Spleen (tissue), 13 donors: ENCODE data around the gene GJB6. TPM values are rescaled to one million over a fixed set of nuclear protein-coding genes. Genes with fewer than 3 reads are reported as not detected.
"Not testable (repeated sequence)": the region's sequence is repeated elsewhere in the genome, so short reads cannot be mapped to it uniquely, and the experiment has no call there.

ENCODE experiments used
- DNase-seq: peaks from one replicate; pipeline ENCODE4 v3.0.0-alpha.2; 2020
- H3K27ac ChIP-seq, 8 donors: fragments of 200-600 bp; sonication (generic) in 7 of 8; 1 replicate in 4 of 8; 2 replicates in 4 of 8; pipeline versions ENCODE4 v1.5.0 to v1.8.0; 2016 to 2021; ENCODE audit warnings: inconsistent platforms in 4 of 8, mild to moderate bottlenecking in 4 of 8, moderate library complexity in 1 of 8
- H3K27me3 ChIP-seq, 7 donors: fragments of 200-600 bp; sonication (generic) in 6 of 7; replicated peaks in 1 of 7; 1 replicate in 4 of 7; 2 replicates in 3 of 7; pipeline versions ENCODE4 v1.5.0 to v1.8.0; 2016 to 2021; ENCODE audit warnings: inconsistent platforms in 3 of 7, mild to moderate bottlenecking in 1 of 7
- H3K36me3 ChIP-seq, 6 donors: fragments of 200-600 bp; sonication (generic) in 5 of 6; 1 replicate in 4 of 6; 2 replicates in 2 of 6; pipeline versions ENCODE4 v1.5.0 to v1.8.0; 2016 to 2021; ENCODE audit warnings: inconsistent platforms in 2 of 6
- H3K4me1 ChIP-seq, 6 donors: fragments of 200-600 bp; sonication (generic) in 5 of 6; 1 replicate in 3 of 6; 2 replicates in 3 of 6; pipeline versions ENCODE4 v1.5.0 to v1.8.0; 2016 to 2021; ENCODE audit warnings: inconsistent platforms in 3 of 6
- H3K4me3 ChIP-seq, 8 donors: fragments of 200-600 bp; sonication (generic) in 7 of 8; 1 replicate in 4 of 8; 2 replicates in 4 of 8; pipeline versions ENCODE4 v1.5.0 to v1.8.0; 2016 to 2021; ENCODE audit warnings: inconsistent platforms in 4 of 8, mild to moderate bottlenecking in 4 of 8, moderate library complexity in 2 of 8
- H3K9me3 ChIP-seq, 8 donors: fragments of 200-600 bp; sonication (generic) in 7 of 8; 1 replicate in 4 of 8; 2 replicates in 4 of 8; pipeline versions ENCODE4 v1.5.0 to v1.8.0; 2016 to 2021; ENCODE audit warnings: inconsistent platforms in 4 of 8
- POLR2A ChIP-seq, 3 donors: fragments of 450-650 bp; IDR thresholded peaks; one replicate each; pipeline ENCODE4 v1.5.1; 2017; ENCODE audit warnings: antibody characterized with exemption in 3 of 3, mild to moderate bottlenecking in 1 of 3
- POLR2AphosphoS5 ChIP-seq, 3 donors: sonication (generic); formaldehyde crosslinking; IDR thresholded peaks; one replicate each; pipeline ENCODE4 v1.5.1; 2017; ENCODE audit warnings: antibody characterized with exemption in 3 of 3
- WGBS, 5 donors: extraction: QIAGEN DNeasy Blood & Tissue Kit in 3 of 5; methylation state at CpG; one replicate each; pipeline versions ENCODE4 v1.1.5 to v1.1.7; 2013 to 2018; 5-methylcytosine and 5-hydroxymethylcytosine counted together
- intact Hi-C: fragments of 100-400 bp; cut with DNase I; formaldehyde crosslinking; loops from one replicate; pipeline ENCODE4 v1.15.0; 2023; ENCODE audit warnings: low total_unique reads
- long read RNA-seq, 2 donors: transcript quantifications; one replicate each; lab custom pipeline, GENCODE V29; 2026
- polyA plus RNA-seq, 3 donors: library from polyadenylated mRNA; stranded (reverse); fragments of 200-250 nt; gene quantifications; one replicate each; pipeline ENCODE4 v1.2.1, GENCODE V29; 2013
- total RNA-seq, 7 donors: library from RNA; depleted of rRNA in 3 of 7; stranded (reverse); fragments of >200 nt in 3 of 7; fragmentation: NEBNext Ultra II Directional in 4 of 7; extraction: Animal tissue kit (Norgen Biotek cat#: 25700) in 4 of 7; gene quantifications; one replicate each; pipeline versions ENCODE4 v1.1.0 to v1.2.1, GENCODE V29; 2016 to 2021
- TF ChIP-seq, protein P1 (sequence below), 11 experiments: fragments of 200-600 bp in 7 of 11; fragments of 450-650 bp in 4 of 11; sonication (generic) in 4 of 11; IDR thresholded peaks in 8 of 11; conservative IDR thresholded peaks in 3 of 11; 1 replicate in 7 of 11; 2 replicates in 4 of 11; pipeline versions ENCODE4 v1.4.0 to v1.8.0; 2016 to 2021; ENCODE audit warnings: antibody characterized with exemption in 11 of 11, inconsistent platforms in 4 of 11, mild to moderate bottlenecking in 1 of 11
- donor health status: healthy with polysubstance abuse.
- donor health status: DM: no; HTN: no; CAD: no; lungs with moderate emphysema.
- donor health status: DM: no; HTN: no; CAD: no.
- donor health status: Bipolar disorder and iron deficiency.
- donor health status: healthy.
- donor health status: DM: no; HTN: no; CAD: no.
- donor health status: DM: yes; HTN: yes; CAD: no.

Gene GJB6
- total RNA-seq (1 to 10 TPM in 2 of 7 donors, under 1 TPM in 2, not detected in 3; 0.28 to 2.5 (median 0.78) TPM), polyA plus RNA-seq (under 1 TPM; 0.17 to 0.30 (median 0.22) TPM)
- long read RNA-seq, donor 1: 0 reads
- long read RNA-seq, donor 2: 0 reads

DNA sequence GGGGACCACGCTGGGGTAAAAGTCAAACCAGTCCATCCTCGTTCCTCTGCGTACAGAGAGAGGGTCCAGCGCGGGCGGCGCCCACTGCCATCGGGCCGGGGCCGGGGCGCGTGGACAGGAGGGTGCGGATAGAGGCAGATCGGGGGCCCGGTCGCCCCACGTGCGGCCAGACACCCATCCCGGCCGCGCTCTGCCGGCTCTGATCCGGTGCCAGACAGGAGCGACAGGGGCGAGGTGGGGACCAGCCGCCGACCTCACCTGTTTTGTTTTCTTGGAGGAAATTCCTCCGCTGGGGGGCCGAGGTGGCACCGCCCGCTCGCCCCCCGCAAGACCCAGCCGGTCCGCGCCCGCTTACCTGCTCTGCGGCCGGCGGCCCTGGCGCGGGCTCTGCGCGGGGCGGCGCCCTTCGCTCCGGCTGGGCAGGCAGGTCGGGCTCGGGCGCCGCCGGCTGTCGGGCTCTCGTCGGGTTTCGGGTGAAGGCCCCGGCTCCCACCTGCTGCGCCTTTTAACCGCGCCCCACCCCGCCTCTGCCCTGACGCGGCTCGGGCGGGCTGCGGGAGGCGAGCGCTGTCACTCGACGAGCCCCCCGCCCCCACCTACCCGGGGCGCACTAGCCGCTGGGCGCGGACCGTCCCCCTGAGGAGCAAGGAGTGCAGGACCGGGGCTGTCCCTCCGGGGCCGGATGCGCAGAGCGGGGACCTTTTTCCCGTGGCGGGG, at the start of gene GJB6:
GJB6 (minus strand) TSS at position 481 of the 717 bp plus-strand sequence. CDS start 8,839 bp downstream, outside the sequence.
- Histone ChIP-seq H3K9me3 (no peaks in the 10 kb centered on the region), H3K27ac (peak within 1 kb of the TSS in 1 of 8 donors; percentile 46), H3K4me3 (peak within 1 kb of the TSS in 7 of 8 donors; percentile 23 to 67 (median 39)), H3K27me3 (peaks cover 0 to 71% (median 43%) of the 10 kb centered on the region in 7 donors), H3K4me1 (peaks cover 9 to 29% (median 18%) of the 10 kb centered on the region in 6 donors), H3K36me3 (no peaks in the 10 kb centered on the region)
- TF ChIP-seq, protein P1, sequence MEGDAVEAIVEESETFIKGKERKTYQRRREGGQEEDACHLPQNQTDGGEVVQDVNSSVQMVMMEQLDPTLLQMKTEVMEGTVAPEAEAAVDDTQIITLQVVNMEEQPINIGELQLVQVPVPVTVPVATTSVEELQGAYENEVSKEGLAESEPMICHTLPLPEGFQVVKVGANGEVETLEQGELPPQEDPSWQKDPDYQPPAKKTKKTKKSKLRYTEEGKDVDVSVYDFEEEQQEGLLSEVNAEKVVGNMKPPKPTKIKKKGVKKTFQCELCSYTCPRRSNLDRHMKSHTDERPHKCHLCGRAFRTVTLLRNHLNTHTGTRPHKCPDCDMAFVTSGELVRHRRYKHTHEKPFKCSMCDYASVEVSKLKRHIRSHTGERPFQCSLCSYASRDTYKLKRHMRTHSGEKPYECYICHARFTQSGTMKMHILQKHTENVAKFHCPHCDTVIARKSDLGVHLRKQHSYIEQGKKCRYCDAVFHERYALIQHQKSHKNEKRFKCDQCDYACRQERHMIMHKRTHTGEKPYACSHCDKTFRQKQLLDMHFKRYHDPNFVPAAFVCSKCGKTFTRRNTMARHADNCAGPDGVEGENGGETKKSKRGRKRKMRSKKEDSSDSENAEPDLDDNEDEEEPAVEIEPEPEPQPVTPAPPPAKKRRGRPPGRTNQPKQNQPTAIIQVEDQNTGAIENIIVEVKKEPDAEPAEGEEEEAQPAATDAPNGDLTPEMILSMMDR (IDR thresholded peaks at IDR 0.05 in 8 of 11, conservative IDR thresholded peaks at IDR 0.05 in 3 of 11): peak in 1 of 11 experiments; percentile 21
- no peak for TF ChIP-seq POLR2AphosphoS5 (IDR thresholded peaks at IDR 0.05)
- DNase-seq: no peak
- 1 to 11% (median 2%) methylated on average over 15 to 85 of the region's 85 CpGs for WGBS, 5 donors
- intact Hi-C loops: no loop called here

DNA sequence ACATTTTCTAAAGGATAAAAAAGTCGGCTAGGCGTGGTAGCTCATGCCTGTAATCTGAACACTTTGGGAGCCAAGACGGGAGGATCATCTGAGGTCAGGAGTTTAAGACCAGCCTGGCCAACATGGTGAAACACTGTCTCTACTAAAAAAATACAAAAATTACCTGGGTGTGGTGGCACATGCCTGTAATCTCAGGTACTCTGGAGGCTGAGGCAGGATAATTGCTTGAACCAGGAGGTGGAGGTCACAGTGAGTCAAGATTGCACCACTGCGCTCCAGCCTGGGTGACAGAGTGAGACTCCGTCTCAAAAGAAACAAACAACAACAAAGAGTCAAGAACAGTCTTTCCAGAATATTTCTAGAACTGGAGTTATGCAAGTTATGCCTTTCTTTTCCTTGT, 44.8 kb upstream of the GJB6 start:
- peaks cover 0 to 17% (median 0%) of the 10 kb centered on the region in 7 donors for H3K27me3 ChIP-seq
- H3K9me3 ChIP-seq, DNase-seq, H3K4me1 ChIP-seq, H3K36me3 ChIP-seq, intact Hi-C loops, H3K27ac ChIP-seq, H3K4me3 ChIP-seq: not testable (repeated sequence)
- 79 to 94% (median 88%) methylated on average over 5 of the region's 5 CpGs for WGBS, 5 donors

DNA sequence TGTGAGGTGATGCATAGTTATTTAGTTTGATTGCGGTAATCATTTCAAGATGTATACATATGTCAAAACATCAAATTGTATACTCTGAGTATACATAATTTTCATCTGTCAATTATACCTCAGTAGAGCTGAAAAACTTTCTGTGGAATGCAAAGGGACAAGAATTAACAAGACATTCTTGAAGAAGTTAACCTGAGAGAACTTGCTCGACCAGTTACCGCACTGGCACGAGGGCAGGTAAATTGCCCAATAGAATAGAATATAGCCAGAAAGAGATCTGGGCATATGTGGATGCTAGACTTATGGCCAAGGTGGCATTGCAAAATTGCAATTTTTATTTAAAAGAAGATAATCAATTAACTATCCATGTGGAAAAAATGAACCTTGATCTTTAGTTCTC, 42.3 kb upstream of the GJB6 start:
- H3K27ac ChIP-seq: no peak overlapping the region
- H3K4me3 ChIP-seq: no peak overlapping the region
- 90 to 96% (median 94%) methylated on average over 4 of the region's 4 CpGs for WGBS, 5 donors
- intact Hi-C loops: no loop called here
- no peaks in the 10 kb centered on the region for H3K4me1 ChIP-seq
- no peak for TF ChIP-seq POLR2A (IDR thresholded peaks at IDR 0.05)
- no peak for TF ChIP-seq POLR2AphosphoS5 (IDR thresholded peaks at IDR 0.05)
- TF ChIP-seq, protein P1 (IDR thresholded peaks at IDR 0.05 in 8 of 11, conservative IDR thresholded peaks at IDR 0.05 in 3 of 11): no peak
- peaks cover 0 to 4% (median 0%) of the 10 kb centered on the region in 8 donors for H3K9me3 ChIP-seq
- no peak for DNase-seq
- peaks cover 0 to 23% (median 0%) of the 10 kb centered on the region in 7 donors for H3K27me3 ChIP-seq
- H3K36me3 ChIP-seq: no peaks in the 10 kb centered on the region

DNA sequence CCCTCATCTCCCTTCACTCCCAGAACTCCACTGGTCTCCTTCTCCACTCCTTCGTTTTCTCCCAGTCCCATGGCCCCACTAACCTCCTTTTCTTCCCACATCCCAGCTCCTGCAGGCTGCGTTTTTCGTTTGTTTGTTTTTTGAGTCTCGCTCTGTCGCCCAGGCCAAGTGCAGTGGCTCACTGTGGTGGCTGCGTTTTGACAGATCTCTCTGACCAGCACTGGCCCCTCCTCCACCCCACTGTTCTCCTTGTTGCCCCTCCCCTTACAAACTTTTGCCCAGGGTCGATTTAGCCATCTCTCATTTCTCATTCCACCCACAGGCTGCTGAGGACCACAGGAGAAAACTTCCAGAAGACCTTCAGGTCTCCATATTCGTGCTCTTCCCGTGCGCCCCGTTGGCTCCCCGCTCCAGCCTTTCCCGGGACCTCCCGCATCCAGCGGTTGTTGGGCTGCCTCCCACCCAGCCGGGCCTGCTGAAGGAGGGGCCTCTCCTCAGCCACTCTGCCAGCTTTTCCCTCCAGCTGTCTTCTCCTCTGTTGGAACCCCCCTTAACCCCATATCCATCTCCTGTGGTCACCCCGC, 40.6 kb upstream of the GJB6 start:
- Histone ChIP-seq H3K36me3 (no peaks in the 10 kb centered on the region), H3K4me1 (no peaks in the 10 kb centered on the region), H3K27me3 (peaks cover 0 to 23% (median 0%) of the 10 kb centered on the region in 7 donors), H3K27ac (no peak overlapping the region), H3K4me3 (no peak overlapping the region), H3K9me3 (peaks cover 0 to 4% (median 0%) of the 10 kb centered on the region in 8 donors)
- intact Hi-C loops: no loop called here
- WGBS, 5 donors: 65 to 78% (median 70%) methylated on average over 17 of the region's 17 CpGs
- TF ChIP-seq, protein P1 (IDR thresholded peaks at IDR 0.05 in 8 of 11, conservative IDR thresholded peaks at IDR 0.05 in 3 of 11): no peak
- TF ChIP-seq POLR2A (IDR thresholded peaks at IDR 0.05) (no peak), POLR2AphosphoS5 (IDR thresholded peaks at IDR 0.05) (no peak)
- no peak for DNase-seq
